Neuronal stem cell (in vitro differentiated cells): ENCODE measurements around the gene SHISA6.
"Not testable (repeated sequence)": the region's sequence is repeated elsewhere in the genome, so short reads cannot be mapped to it uniquely, and the experiment has no call there.

ENCODE experiments used
- DNase-seq: peaks from one replicate; pipeline ENCODE4 v3.0.0-alpha.2; 2013; ENCODE audit warnings: low spot score
- H2AFZ ChIP-seq: one replicate; pipeline ENCODE4 v1.6.1; 2013; ENCODE audit warnings: mild to moderate bottlenecking, low read length, inconsistent platforms
- H2AK5ac ChIP-seq: 2 replicates; pipeline ENCODE4 v1.6.1; 2013; ENCODE audit warnings: low read depth, mild to moderate bottlenecking, inconsistent platforms, low read length, moderate library complexity, mixed read lengths
- H2BK120ac ChIP-seq: 2 replicates; pipeline ENCODE4 v1.6.1; 2013; ENCODE audit warnings: low read depth, mild to moderate bottlenecking, inconsistent platforms, low read length, moderate library complexity, mixed read lengths
- H2BK12ac ChIP-seq: one replicate; pipeline ENCODE4 v1.6.1; 2013; ENCODE audit warnings: low read length, inconsistent platforms
- H2BK15ac ChIP-seq: 2 replicates; pipeline ENCODE4 v1.6.1; 2013; ENCODE audit warnings: mild to moderate bottlenecking, low read length, inconsistent platforms, mixed read lengths
- H2BK5ac ChIP-seq: one replicate; pipeline ENCODE4 v1.6.1; 2013; ENCODE audit warnings: inconsistent platforms, mild to moderate bottlenecking, low read length, moderate library complexity
- H3K14ac ChIP-seq: one replicate; pipeline ENCODE4 v1.6.1; 2013; ENCODE audit warnings: low read length, inconsistent platforms
- H3K18ac ChIP-seq: 2 replicates; pipeline ENCODE4 v1.6.1; 2013; ENCODE audit warnings: low read length, inconsistent platforms
- H3K23ac ChIP-seq: 2 replicates; pipeline ENCODE4 v1.6.1; 2013; ENCODE audit warnings: low read depth, mild to moderate bottlenecking, mixed read lengths, low read length, inconsistent platforms; ENCODE audit not compliant: poor library complexity
- H3K27ac ChIP-seq: replicated peaks from 3 replicates; pipeline ENCODE4 v1.5.1; 2013; ENCODE audit warnings: low read length, inconsistent platforms
- H3K27me3 ChIP-seq, 3 experiments: 2 replicates each; pipeline ENCODE4 v1.6.1; 2013; ENCODE audit warnings: low read length in 3 of 3, mild to moderate bottlenecking in 2 of 3, inconsistent platforms in 1 of 3, low read depth in 1 of 3, mixed read lengths in 1 of 3, moderate library complexity in 1 of 3; ENCODE audit not compliant: control insufficient read depth in 3 of 3, insufficient read depth in 3 of 3
- H3K36me3 ChIP-seq, 2 donors: replicated peaks in 1 of 2; 2 replicates each; pipeline ENCODE4 v1.6.1; 2013; ENCODE audit warnings: low read length in 2 of 2; ENCODE audit not compliant: control insufficient read depth in 2 of 2, insufficient read depth in 2 of 2
- H3K4ac ChIP-seq: 2 replicates; pipeline ENCODE4 v1.6.1; 2013; ENCODE audit warnings: inconsistent platforms, mild to moderate bottlenecking, low read length, moderate library complexity
- H3K4me1 ChIP-seq, 2 donors: 1 replicate in 1 of 2; 2 replicates in 1 of 2; pipeline ENCODE4 v1.6.1; 2013; ENCODE audit warnings: low read length in 2 of 2, low read depth in 1 of 2; ENCODE audit not compliant: control insufficient read depth in 2 of 2, insufficient read depth in 1 of 2
- H3K4me2 ChIP-seq: one replicate; pipeline ENCODE4 v1.6.1; 2013; ENCODE audit warnings: mild to moderate bottlenecking, low read length, inconsistent platforms; ENCODE audit not compliant: insufficient read depth, poor library complexity, severe bottlenecking
- H3K4me3 ChIP-seq, 2 donors: 2 replicates each; pipeline ENCODE4 v1.5.1; 2013; ENCODE audit warnings: low read length in 2 of 2, mild to moderate bottlenecking in 2 of 2, inconsistent platforms in 1 of 2, moderate library complexity in 1 of 2
- H3K79me1 ChIP-seq: one replicate; pipeline ENCODE4 v1.6.1; 2013; ENCODE audit warnings: low read depth, mild to moderate bottlenecking, inconsistent platforms, low read length, moderate library complexity
- H3K9ac ChIP-seq: one replicate; pipeline ENCODE4 v1.6.1; 2013; ENCODE audit warnings: mild to moderate bottlenecking, low read depth, low read length, inconsistent platforms; ENCODE audit not compliant: poor library complexity
- H3K9me3 ChIP-seq, 2 donors: replicated peaks in 1 of 2; 2 replicates each; pipeline versions ENCODE3 to v1.6.1; 2013; ENCODE audit warnings: low read length in 2 of 2, mild to moderate bottlenecking in 2 of 2, inconsistent platforms in 1 of 2, low read depth in 1 of 2, mixed read lengths in 1 of 2, moderate library complexity in 1 of 2; ENCODE audit not compliant: control insufficient read depth in 2 of 2, insufficient read depth in 1 of 2
- H4K8ac ChIP-seq: one replicate; pipeline ENCODE4 v1.6.1; 2013; ENCODE audit warnings: low read depth, mild to moderate bottlenecking, inconsistent platforms, low read length, moderate library complexity
- H4K91ac ChIP-seq: one replicate; pipeline ENCODE4 v1.6.1; 2013; ENCODE audit warnings: low read length, low read depth, mild to moderate bottlenecking, inconsistent platforms; ENCODE audit not compliant: poor library complexity
- WGBS, 2 donors: extraction: QIAGEN DNeasy Blood & Tissue Kit; methylation state at CpG; one replicate each; pipeline ENCODE4 v1.1.7; 2013; ENCODE audit warnings: missing lambda C conversion rate in 2 of 2, mixed read lengths in 1 of 2; ENCODE audit not compliant: insufficient read length in 2 of 2, insufficient replicate concordance in 1 of 2; ENCODE audit errors: extremely low coverage in 2 of 2; 5-methylcytosine and 5-hydroxymethylcytosine counted together

SHISA6 gene

DNA sequence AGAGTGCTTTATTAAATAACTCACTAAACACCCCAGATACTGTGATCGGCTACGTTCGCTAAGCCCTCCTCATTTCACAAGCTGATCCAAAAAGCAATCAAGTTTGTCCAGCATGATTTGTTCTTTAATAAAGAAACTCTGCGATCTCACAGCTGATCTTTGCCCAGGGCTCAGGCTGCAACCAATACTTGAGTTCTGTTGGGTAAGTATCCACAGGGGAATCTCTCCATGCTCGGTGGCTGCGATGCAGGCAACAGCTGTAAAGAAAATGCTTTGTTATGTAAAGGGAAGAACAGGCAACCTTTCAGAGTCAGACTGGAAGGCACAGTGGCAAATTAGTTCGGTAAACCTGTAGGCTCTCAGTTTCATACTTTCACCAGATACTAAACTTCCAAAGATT is 67.5 kb downstream of the SHISA6 start:
- no CpG with 5 or more reads among the region's 7 CpGs for WGBS, 2 donors

DNA sequence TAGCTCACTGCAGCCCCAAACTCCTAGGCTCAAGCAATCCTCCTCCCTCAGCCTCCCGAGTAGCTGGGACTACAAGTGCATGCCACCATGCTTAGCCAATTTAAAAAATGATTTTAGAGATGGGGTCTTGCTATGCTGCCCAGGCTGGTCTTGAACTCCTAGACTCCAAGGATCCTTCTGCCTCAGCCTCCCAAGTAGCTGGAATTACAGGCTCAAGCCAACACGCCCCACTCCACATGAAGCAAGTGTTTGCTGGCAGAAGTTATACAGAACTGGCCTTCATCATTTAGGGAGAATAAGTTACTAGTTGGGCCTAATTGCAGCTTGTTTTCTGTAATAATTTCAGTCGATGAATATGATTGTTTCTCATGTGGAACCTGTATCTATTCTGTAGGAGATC is 68.0 kb downstream of the SHISA6 start:
- no peak overlapping the region for H3K4me2 ChIP-seq
- DNase-seq: no peak
- H3K4me3 ChIP-seq: no peak overlapping the region
- WGBS, 2 donors: no CpG with 5 or more reads among the region's 3 CpGs
- no peak overlapping the region for H3K18ac ChIP-seq
- no peak overlapping the region for H2BK12ac ChIP-seq
- no peak overlapping the region for H3K14ac ChIP-seq
- no peak overlapping the region for H3K4ac ChIP-seq
- H3K9me3 ChIP-seq: no peaks in the 10 kb centered on the region
- no peak overlapping the region for H4K91ac ChIP-seq
- no peak overlapping the region for H3K9ac ChIP-seq
- H2BK5ac ChIP-seq: no peak overlapping the region
- no peak overlapping the region for H3K23ac ChIP-seq
- H3K27ac ChIP-seq: no peak overlapping the region
- H3K27me3 ChIP-seq: no peaks in the 10 kb centered on the region
- no peaks in the 10 kb centered on the region for H3K36me3 ChIP-seq
- H2AFZ ChIP-seq: no peak overlapping the region
- no peak overlapping the region for H4K8ac ChIP-seq
- no peak overlapping the region for H2AK5ac ChIP-seq
- H2BK15ac ChIP-seq: no peak overlapping the region
- H3K4me1 ChIP-seq: no peaks in the 10 kb centered on the region
- no peaks in the 10 kb centered on the region for H3K79me1 ChIP-seq
- no peak overlapping the region for H2BK120ac ChIP-seq

More for the DNA sequence above, 67.5 kb downstream of the SHISA6 start:
- Histone ChIP-seq H3K14ac (no peak overlapping the region), H2AK5ac (no peak overlapping the region), H2BK120ac (no peak overlapping the region), H3K36me3 (no peaks in the 10 kb centered on the region), H2BK15ac (no peak overlapping the region), H4K91ac (no peak overlapping the region), H3K23ac (no peak overlapping the region), H4K8ac (no peak overlapping the region), H3K4me3 (no peak overlapping the region), H3K9ac (no peak overlapping the region), H3K79me1 (no peaks in the 10 kb centered on the region), H3K4me2 (no peak overlapping the region), H3K18ac (no peak overlapping the region), H2BK12ac (no peak overlapping the region), H2BK5ac (no peak overlapping the region), H2AFZ (no peak overlapping the region), H3K4ac (no peak overlapping the region), H3K4me1 (no peaks in the 10 kb centered on the region), H3K27ac (no peak overlapping the region), H3K9me3 (no peaks in the 10 kb centered on the region), H3K27me3 (no peaks in the 10 kb centered on the region)
- DNase-seq: no peak

GRCh38 chr17:11309850-11310249 is 68.8 kb downstream of the SHISA6 start:
- Histone ChIP-seq H2BK12ac (no peak overlapping the region), H3K4ac (no peak overlapping the region), H4K91ac (no peak overlapping the region)

GRCh38 chr17:11316451-11316850 is 75.4 kb downstream of the SHISA6 start:
- WGBS, 2 donors: no CpG with 5 or more reads among the region's 11 CpGs
- H3K27ac ChIP-seq, H3K4me1 ChIP-seq, H2AFZ ChIP-seq, DNase-seq, H3K23ac ChIP-seq, H3K4me3 ChIP-seq, H3K9me3 ChIP-seq, H2BK12ac ChIP-seq, H3K79me1 ChIP-seq, H3K9ac ChIP-seq, H2AK5ac ChIP-seq, H3K4me2 ChIP-seq, H3K27me3 ChIP-seq, H3K4ac ChIP-seq, H3K18ac ChIP-seq, H2BK5ac ChIP-seq, H4K91ac ChIP-seq, H4K8ac ChIP-seq, H2BK120ac ChIP-seq, H3K36me3 ChIP-seq, H3K14ac ChIP-seq, H2BK15ac ChIP-seq: not testable (repeated sequence)

More at GRCh38 chr17:11309850-11310249, 68.8 kb downstream of the SHISA6 start:
- H4K8ac ChIP-seq: no peak overlapping the region
- H3K18ac ChIP-seq: no peak overlapping the region
- no peak overlapping the region for H3K9ac ChIP-seq
- no peaks in the 10 kb centered on the region for H3K4me1 ChIP-seq
- H3K9me3 ChIP-seq: no peaks in the 10 kb centered on the region
- no peaks in the 10 kb centered on the region for H3K27me3 ChIP-seq
- no peak overlapping the region for H2AK5ac ChIP-seq
- H3K27ac ChIP-seq: no peak overlapping the region
- no peak overlapping the region for H2AFZ ChIP-seq
- H3K4me2 ChIP-seq: no peak overlapping the region
- no peak overlapping the region for H3K23ac ChIP-seq
- no peak overlapping the region for H3K14ac ChIP-seq
- no peak for DNase-seq
- no peak overlapping the region for H2BK15ac ChIP-seq
- H2BK120ac ChIP-seq: no peak overlapping the region
- H3K36me3 ChIP-seq: no peaks in the 10 kb centered on the region
- H2BK5ac ChIP-seq: no peak overlapping the region
- no peak overlapping the region for H3K4me3 ChIP-seq
- no peaks in the 10 kb centered on the region for H3K79me1 ChIP-seq
